ENCODE data around the gene SLC17A7. TPM values are rescaled to one million over a fixed set of nuclear protein-coding genes. Genes with fewer than 3 reads are reported as not detected.

The SLC17A7 gene
- total and polyA plus RNA-seq, 2 of the 13 experiments (the other 11 are each of a cell fraction or from before 2014, with no cell fraction given) = 0.32 TPM; not detected in 1

DNA sequence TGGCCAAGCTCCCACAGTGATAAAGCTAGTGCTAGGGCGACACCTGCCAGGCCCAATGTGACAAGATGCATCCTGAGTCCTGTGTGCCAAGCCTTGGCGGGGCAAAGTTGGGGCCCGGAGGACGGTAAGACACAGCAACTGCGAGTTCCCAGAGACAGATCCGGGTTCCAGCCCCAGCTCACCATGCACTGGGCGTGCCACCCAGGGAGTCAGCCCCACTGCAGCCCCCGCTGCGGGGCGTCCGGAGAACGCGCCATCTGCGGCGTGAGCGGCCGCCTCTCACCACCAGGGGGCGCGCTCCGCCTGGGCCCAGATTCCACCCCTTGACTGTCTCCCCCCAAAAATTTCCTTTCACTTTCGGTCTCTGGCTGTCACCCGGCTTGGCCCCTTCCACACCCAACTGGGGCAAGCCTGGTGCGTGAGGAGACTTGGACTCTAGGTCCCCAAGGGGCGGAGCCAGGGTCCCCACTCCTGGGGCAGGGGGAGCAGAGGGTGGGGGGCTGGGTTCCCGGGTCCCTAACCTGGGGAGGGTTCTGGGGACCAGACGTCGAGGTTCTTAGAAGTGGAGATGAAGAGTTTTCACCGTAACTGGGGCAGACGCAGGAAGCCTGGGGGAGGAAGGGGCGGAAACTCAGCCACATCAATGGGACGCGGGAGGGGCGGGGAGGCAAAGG, 32.7 kb upstream of the SLC17A7 start, which contains the start of gene FLT3LG (continued):
- TF ChIP-seq SRY (CRISPR knock-in tag; IDR thresholded peaks at IDR 0.05) = 0 out of 2 replicates have a peak, but pooled peaks have one; percentile 44
- TF ChIP-seq NBN (conservative IDR thresholded peaks at IDR 0.05) = no peak
- no peak for TF ChIP-seq MAFG (CRISPR knock-in tag; IDR thresholded peaks at IDR 0.05)
- TF ChIP-seq, protein P1, sequence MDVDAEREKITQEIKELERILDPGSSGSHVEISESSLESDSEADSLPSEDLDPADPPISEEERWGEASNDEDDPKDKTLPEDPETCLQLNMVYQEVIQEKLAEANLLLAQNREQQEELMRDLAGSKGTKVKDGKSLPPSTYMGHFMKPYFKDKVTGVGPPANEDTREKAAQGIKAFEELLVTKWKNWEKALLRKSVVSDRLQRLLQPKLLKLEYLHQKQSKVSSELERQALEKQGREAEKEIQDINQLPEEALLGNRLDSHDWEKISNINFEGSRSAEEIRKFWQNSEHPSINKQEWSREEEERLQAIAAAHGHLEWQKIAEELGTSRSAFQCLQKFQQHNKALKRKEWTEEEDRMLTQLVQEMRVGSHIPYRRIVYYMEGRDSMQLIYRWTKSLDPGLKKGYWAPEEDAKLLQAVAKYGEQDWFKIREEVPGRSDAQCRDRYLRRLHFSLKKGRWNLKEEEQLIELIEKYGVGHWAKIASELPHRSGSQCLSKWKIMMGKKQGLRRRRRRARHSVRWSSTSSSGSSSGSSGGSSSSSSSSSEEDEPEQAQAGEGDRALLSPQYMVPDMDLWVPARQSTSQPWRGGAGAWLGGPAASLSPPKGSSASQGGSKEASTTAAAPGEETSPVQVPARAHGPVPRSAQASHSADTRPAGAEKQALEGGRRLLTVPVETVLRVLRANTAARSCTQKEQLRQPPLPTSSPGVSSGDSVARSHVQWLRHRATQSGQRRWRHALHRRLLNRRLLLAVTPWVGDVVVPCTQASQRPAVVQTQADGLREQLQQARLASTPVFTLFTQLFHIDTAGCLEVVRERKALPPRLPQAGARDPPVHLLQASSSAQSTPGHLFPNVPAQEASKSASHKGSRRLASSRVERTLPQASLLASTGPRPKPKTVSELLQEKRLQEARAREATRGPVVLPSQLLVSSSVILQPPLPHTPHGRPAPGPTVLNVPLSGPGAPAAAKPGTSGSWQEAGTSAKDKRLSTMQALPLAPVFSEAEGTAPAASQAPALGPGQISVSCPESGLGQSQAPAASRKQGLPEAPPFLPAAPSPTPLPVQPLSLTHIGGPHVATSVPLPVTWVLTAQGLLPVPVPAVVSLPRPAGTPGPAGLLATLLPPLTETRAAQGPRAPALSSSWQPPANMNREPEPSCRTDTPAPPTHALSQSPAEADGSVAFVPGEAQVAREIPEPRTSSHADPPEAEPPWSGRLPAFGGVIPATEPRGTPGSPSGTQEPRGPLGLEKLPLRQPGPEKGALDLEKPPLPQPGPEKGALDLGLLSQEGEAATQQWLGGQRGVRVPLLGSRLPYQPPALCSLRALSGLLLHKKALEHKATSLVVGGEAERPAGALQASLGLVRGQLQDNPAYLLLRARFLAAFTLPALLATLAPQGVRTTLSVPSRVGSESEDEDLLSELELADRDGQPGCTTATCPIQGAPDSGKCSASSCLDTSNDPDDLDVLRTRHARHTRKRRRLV (CRISPR knock-in tag; IDR thresholded peaks at IDR 0.05) = no peak
- TF ChIP-seq MXD4 (CRISPR knock-in tag; IDR thresholded peaks at IDR 0.05) = peak; percentile 49; the same call in 1 of the 2 replicates
- no peak for TF ChIP-seq SETDB1 (CRISPR knock-in tag; IDR thresholded peaks at IDR 0.05; ENCODE audit: borderline replicate concordance)
- TF ChIP-seq MED8 (CRISPR knock-in tag; IDR thresholded peaks at IDR 0.05; ENCODE audit: insufficient replicate concordance) = no peak
- TF ChIP-seq ZC3H4 (CRISPR knock-in tag; IDR thresholded peaks at IDR 0.05; ENCODE audit: borderline replicate concordance) = no peak
- TF ChIP-seq, protein P2, sequence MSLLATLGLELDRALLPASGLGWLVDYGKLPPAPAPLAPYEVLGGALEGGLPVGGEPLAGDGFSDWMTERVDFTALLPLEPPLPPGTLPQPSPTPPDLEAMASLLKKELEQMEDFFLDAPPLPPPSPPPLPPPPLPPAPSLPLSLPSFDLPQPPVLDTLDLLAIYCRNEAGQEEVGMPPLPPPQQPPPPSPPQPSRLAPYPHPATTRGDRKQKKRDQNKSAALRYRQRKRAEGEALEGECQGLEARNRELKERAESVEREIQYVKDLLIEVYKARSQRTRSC (CRISPR knock-in tag; IDR thresholded peaks at IDR 0.05; ENCODE audit: low read depth) = no peak
- TF ChIP-seq, protein P3, sequence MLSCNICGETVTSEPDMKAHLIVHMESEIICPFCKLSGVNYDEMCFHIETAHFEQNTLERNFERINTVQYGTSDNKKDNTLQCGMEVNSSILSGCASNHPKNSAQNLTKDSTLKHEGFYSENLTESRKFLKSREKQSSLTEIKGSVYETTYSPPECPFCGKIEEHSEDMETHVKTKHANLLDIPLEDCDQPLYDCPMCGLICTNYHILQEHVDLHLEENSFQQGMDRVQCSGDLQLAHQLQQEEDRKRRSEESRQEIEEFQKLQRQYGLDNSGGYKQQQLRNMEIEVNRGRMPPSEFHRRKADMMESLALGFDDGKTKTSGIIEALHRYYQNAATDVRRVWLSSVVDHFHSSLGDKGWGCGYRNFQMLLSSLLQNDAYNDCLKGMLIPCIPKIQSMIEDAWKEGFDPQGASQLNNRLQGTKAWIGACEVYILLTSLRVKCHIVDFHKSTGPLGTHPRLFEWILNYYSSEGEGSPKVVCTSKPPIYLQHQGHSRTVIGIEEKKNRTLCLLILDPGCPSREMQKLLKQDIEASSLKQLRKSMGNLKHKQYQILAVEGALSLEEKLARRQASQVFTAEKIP (CRISPR knock-in tag; IDR thresholded peaks at IDR 0.05; ENCODE audit: borderline replicate concordance) = no peak
- TF ChIP-seq ZNF83 (CRISPR knock-in tag; IDR thresholded peaks at IDR 0.05; ENCODE audit: borderline replicate concordance) = 0 out of 2 replicates have a peak, but pooled peaks have one; percentile 34
- TF ChIP-seq POLR2A (IDR thresholded peaks at IDR 0.05; ENCODE audit: insufficient read depth in 1 of 2, low read depth in 2 of 2, low read length in 2 of 2) = 0 out of 4 replicates have a peak, but pooled peaks of 1 of the 2 experiments have one; percentile 30
- TF ChIP-seq ZNF263 (CRISPR knock-in tag; IDR thresholded peaks at IDR 0.05) = no peak
- TF ChIP-seq ATAD3A (CRISPR knock-in tag; IDR thresholded peaks at IDR 0.05) = no peak
- TF ChIP-seq TRIM24 (CRISPR knock-in tag; IDR thresholded peaks at IDR 0.05) = no peak
- TF ChIP-seq, protein P4, sequence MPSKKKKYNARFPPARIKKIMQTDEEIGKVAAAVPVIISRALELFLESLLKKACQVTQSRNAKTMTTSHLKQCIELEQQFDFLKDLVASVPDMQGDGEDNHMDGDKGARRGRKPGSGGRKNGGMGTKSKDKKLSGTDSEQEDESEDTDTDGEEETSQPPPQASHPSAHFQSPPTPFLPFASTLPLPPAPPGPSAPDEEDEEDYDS (CRISPR knock-in tag; IDR thresholded peaks at IDR 0.05) = 0 out of 2 replicates have a peak, but pooled peaks have one; percentile 22
- no peak for TF ChIP-seq KDM5A (IDR thresholded peaks at IDR 0.05; ENCODE audit: borderline replicate concordance, low read length)
- TF ChIP-seq SALL1 (CRISPR knock-in tag; IDR thresholded peaks at IDR 0.05) = peak; percentile 33; the same call in 1 of the 2 replicates
- no peak for TF ChIP-seq SNRNP70 (IDR thresholded peaks at IDR 0.05; ENCODE audit: low read depth, low read length)
- TF ChIP-seq, protein P5, sequence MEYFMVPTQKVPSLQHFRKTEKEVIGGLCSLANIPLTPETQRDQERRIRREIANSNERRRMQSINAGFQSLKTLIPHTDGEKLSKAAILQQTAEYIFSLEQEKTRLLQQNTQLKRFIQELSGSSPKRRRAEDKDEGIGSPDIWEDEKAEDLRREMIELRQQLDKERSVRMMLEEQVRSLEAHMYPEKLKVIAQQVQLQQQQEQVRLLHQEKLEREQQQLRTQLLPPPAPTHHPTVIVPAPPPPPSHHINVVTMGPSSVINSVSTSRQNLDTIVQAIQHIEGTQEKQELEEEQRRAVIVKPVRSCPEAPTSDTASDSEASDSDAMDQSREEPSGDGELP (IDR thresholded peaks at IDR 0.05; ENCODE audit: borderline replicate concordance, low read depth) = peak; percentile 38; the same call in 1 of the 2 replicates
